Adrenal gland (tissue), 5 donors: ENCODE data around the gene CNGA4.
"Not testable (repeated sequence)": the region's sequence is repeated elsewhere in the genome, so short reads cannot be mapped to it uniquely, and the experiment has no call there.

ENCODE experiments used
- CTCF ChIP-seq, 6 experiments: fragments of 450-650 bp in 4 of 6; fragments of 200-600 bp in 2 of 6; sonication (generic) in 1 of 6; IDR thresholded peaks; 1 replicate in 5 of 6; 2 replicates in 1 of 6; pipeline versions ENCODE4 v1.5.1 to v1.8.0; 2016 to 2021; ENCODE audit warnings: antibody characterized with exemption in 6 of 6, mild to moderate bottlenecking in 2 of 6, moderate library complexity in 1 of 6
- POLR2A ChIP-seq, 2 donors: fragments of 450-650 bp; IDR thresholded peaks; one replicate each; pipeline ENCODE4 v1.6.1; 2017; ENCODE audit warnings: antibody characterized with exemption in 2 of 2, mild to moderate bottlenecking in 2 of 2, moderate library complexity in 1 of 2
- donor health status: DM: no; HTN: no; CAD: no.

GRCh38 chr11:6280809-6281208, 41.9 kb downstream of the CNGA4 start:
- not testable (repeated sequence) for TF ChIP-seq CTCF, POLR2A (IDR thresholded peaks at IDR 0.05)
